Vagina (tissue), 2 donors: Measurements from ENCODE around the gene UQCRC1. TPM values are rescaled to one million over a fixed set of nuclear protein-coding genes. Genes with fewer than 3 reads are reported as not detected.

ENCODE experiments used
- DNase-seq, 2 donors: peaks; one replicate each; pipeline ENCODE4 v3.0.0-alpha.2; 2017; ENCODE audit errors: extremely low spot score in 2 of 2
- H3K27ac ChIP-seq: fragments of 200-600 bp; sonication (generic); one replicate; pipeline ENCODE4 v1.5.1; 2019
- H3K27me3 ChIP-seq: fragments of 200-600 bp; sonication (generic); one replicate; pipeline ENCODE4 v1.5.1; 2019
- H3K36me3 ChIP-seq, 2 donors: fragments of 200-600 bp; sonication (generic); one replicate each; pipeline ENCODE4 v1.5.1; 2017 to 2019
- H3K4me1 ChIP-seq: fragments of 200-600 bp; sonication (generic); one replicate; pipeline ENCODE4 v1.5.1; 2019
- H3K4me3 ChIP-seq, 2 donors: fragments of 200-600 bp; sonication (generic); 1 replicate in 1 of 2; 2 replicates in 1 of 2; pipeline ENCODE4 v1.5.1; 2016 to 2019
- H3K9me3 ChIP-seq: fragments of 200-600 bp; sonication (generic); one replicate; pipeline ENCODE4 v1.5.1; 2019
- CTCF ChIP-seq, 3 experiments: fragments of 450-650 bp in 2 of 3; fragments of 200-600 bp in 1 of 3; sonication (generic) in 1 of 3; IDR thresholded peaks; one replicate each; pipeline ENCODE4 v1.5.1; 2017 to 2019; ENCODE audit warnings: antibody characterized with exemption in 3 of 3, mild to moderate bottlenecking in 2 of 3, moderate library complexity in 2 of 3
- POLR2A ChIP-seq, 2 donors: fragments of 450-650 bp; IDR thresholded peaks; one replicate each; pipeline ENCODE4 v1.6.1; 2017; ENCODE audit warnings: antibody characterized with exemption in 2 of 2, mild to moderate bottlenecking in 2 of 2, moderate library complexity in 2 of 2
- POLR2AphosphoS5 ChIP-seq, 2 donors: sonication (generic); formaldehyde crosslinking; IDR thresholded peaks; one replicate each; pipeline ENCODE4 v1.9.0; 2017; ENCODE audit warnings: antibody characterized with exemption in 2 of 2, mild to moderate bottlenecking in 2 of 2, low read depth in 1 of 2; ENCODE audit not compliant: insufficient read depth in 1 of 2
- intact Hi-C: fragments of 100-400 bp; cut with DNase I; formaldehyde crosslinking; loops from one replicate; pipeline ENCODE4 v1.15.1; 2023
- total RNA-seq: library from RNA; depleted of rRNA; stranded (reverse); fragments of >200 nt; gene quantifications from one replicate; pipeline ENCODE4 v1.2.3, GENCODE V29; 2016

UQCRC1 gene
- total RNA-seq, 1 donor from 2014 or later: 190 TPM

GRCh38 chr3:48637305-48637704 is 27.9 kb upstream of the UQCRC1 start:
- intact Hi-C loops: no loop called here
- Histone ChIP-seq H3K4me3 (no peak overlapping the region), H3K27me3 (no peaks in the 10 kb centered on the region), H3K9me3 (no peaks in the 10 kb centered on the region), H3K27ac (no peak overlapping the region), H3K4me1 (peaks cover 30% of the 10 kb centered on the region), H3K36me3 (peaks cover 0 to 8% of the 10 kb centered on the region in 2 donors)
- DNase-seq: no peak
- no peak for TF ChIP-seq POLR2A (IDR thresholded peaks at IDR 0.05)
- TF ChIP-seq CTCF (IDR thresholded peaks at IDR 0.05): no peak
- TF ChIP-seq POLR2AphosphoS5 (IDR thresholded peaks at IDR 0.05; ENCODE audit: insufficient read depth in 1 of 2, low read depth in 1 of 2): no peak

GRCh38 chr3:48636149-48636655 is 26.8 kb upstream of the UQCRC1 start:
- Histone ChIP-seq H3K36me3 (peaks cover 0 to 13% of the 10 kb centered on the region in 2 donors), H3K4me3 (peak overlapping the region; percentile 76 to 96), H3K27me3 (no peaks in the 10 kb centered on the region), H3K9me3 (no peaks in the 10 kb centered on the region), H3K27ac (peak overlapping the region; percentile 77), H3K4me1 (peaks cover 30% of the 10 kb centered on the region)
- intact Hi-C loops: no loop called here
- DNase-seq: no peak
- no peak for TF ChIP-seq POLR2AphosphoS5 (IDR thresholded peaks at IDR 0.05; ENCODE audit: insufficient read depth in 1 of 2, low read depth in 1 of 2)
- TF ChIP-seq CTCF (IDR thresholded peaks at IDR 0.05): no peak
- TF ChIP-seq POLR2A (IDR thresholded peaks at IDR 0.05): no peak

GRCh38 chr3:48635222-48636021 is 26.0 kb upstream of the UQCRC1 start, which contains the start of gene SLC26A6:
TSS of gene SLC26A6 (minus strand) at chr3:48635461. CDS start at chr3:48635393, 68 bp downstream.
- H3K27me3 ChIP-seq: no peaks in the 10 kb centered on the region
- peaks cover 30% of the 10 kb centered on the region for H3K4me1 ChIP-seq
- TF ChIP-seq POLR2A (IDR thresholded peaks at IDR 0.05): peak in 1 of 2 donors; percentile 6
- peak; percentile 88 for TF ChIP-seq POLR2AphosphoS5 (IDR thresholded peaks at IDR 0.05; ENCODE audit: insufficient read depth in 1 of 2, low read depth in 1 of 2)
- TF ChIP-seq CTCF (IDR thresholded peaks at IDR 0.05): peak; percentile 14 to 59 (median 43)
- intact Hi-C loops: no loop called here
- no peaks in the 10 kb centered on the region for H3K9me3 ChIP-seq
- peak within 1 kb of the TSS; percentile 77 for H3K27ac ChIP-seq
- peaks cover 0 to 19% of the 10 kb centered on the region in 2 donors for H3K36me3 ChIP-seq
- H3K4me3 ChIP-seq: peak within 1 kb of the TSS; percentile 76 to 96
- peak in 1 of 2 donors; percentile 94 for DNase-seq

- peak overlapping the region; percentile 76 to 96 for H3K4me3 ChIP-seq
- no peak for TF ChIP-seq POLR2AphosphoS5 (IDR thresholded peaks at IDR 0.05; ENCODE audit: insufficient read depth in 1 of 2, low read depth in 1 of 2)
- TF ChIP-seq CTCF (IDR thresholded peaks at IDR 0.05): peak in 1 of 3 experiments; percentile 3
- no peak for TF ChIP-seq POLR2A (IDR thresholded peaks at IDR 0.05)
- H3K27me3 ChIP-seq: no peaks in the 10 kb centered on the region
- peak overlapping the region; percentile 77 for H3K27ac ChIP-seq
- no peaks in the 10 kb centered on the region for H3K9me3 ChIP-seq
- peaks cover 0 to 25% of the 10 kb centered on the region in 2 donors for H3K36me3 ChIP-seq
- no peak for DNase-seq
- H3K4me1 ChIP-seq: peaks cover 30% of the 10 kb centered on the region
- intact Hi-C loops: no loop called here
Measured at GRCh38 chr3:48634661-48635221, 25.3 kb upstream of the UQCRC1 start.
